HG03571 (cell line): ENCODE results near the gene REG1B.
"Not testable (repeated sequence)": the region's sequence is repeated elsewhere in the genome, so short reads cannot be mapped to it uniquely, and the experiment has no call there.

Experiments used
- ATAC-seq: cut with Tn5 transposase; IDR thresholded peaks from one replicate; pipeline ENCODE4 v1.9.1; 2021; ENCODE audit not compliant: unreplicated experiment

REG1B gene

DNA sequence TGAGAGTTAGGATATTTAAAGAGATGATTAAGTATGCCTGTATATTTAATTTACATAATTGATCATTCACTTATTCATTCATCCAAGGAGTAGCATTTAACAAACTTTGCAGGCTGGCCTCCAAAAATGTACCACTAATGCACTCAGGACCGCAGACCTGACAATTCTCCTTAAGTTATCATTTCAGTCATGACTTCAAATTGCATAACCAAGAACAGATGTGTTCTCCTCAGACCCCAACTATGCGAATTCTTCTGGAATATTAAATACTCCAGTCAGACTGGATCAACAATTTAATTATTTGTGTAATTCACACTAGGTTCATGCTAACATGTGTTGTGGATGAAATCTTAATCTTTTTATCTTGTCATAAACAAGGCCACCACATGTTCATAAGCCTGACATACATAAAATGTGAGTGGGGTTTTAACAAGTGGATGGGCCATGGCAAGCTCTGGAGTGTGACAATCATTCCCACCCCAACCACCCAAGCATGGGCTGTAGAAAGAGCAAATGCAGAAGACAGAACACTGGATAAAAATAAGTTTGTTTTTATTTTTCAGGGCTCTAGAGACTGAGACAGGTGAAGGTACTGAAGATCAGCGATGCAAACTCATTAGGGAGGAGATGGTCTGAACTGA lies 3.2 kb downstream of the REG1B start:
- ATAC-seq, result no peak

DNA sequence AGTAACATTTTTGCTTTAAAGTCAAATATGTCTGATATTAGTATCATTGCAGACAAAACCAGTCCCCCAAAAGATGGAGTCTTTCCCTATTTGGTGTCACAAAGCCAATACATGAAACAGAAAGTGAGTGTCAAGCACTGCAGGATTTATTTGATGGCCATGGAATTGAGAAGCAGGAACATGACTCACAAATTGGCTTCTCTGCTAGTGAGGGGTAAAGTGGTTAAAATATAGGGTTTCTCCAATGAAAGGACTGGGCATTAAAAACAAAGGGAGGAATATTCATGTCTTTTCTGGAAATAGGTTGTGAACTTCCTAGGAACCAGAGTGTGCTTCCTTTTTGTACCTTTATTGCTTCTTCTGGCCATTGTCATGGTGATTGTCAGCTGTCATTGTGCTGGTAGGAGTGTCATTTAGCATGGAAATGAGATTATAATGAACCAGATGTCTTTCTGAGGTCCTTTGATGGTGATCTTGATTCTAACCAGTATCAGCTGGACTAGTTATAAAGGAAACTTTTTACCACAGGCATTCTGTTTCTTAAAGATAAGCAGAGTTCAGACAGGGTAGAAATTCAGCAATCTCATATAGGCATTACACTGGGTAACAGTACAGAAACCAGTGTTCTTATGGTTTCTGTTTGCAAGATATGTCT lies 4.1 kb downstream of the REG1B start:
- no peak for ATAC-seq

DNA sequence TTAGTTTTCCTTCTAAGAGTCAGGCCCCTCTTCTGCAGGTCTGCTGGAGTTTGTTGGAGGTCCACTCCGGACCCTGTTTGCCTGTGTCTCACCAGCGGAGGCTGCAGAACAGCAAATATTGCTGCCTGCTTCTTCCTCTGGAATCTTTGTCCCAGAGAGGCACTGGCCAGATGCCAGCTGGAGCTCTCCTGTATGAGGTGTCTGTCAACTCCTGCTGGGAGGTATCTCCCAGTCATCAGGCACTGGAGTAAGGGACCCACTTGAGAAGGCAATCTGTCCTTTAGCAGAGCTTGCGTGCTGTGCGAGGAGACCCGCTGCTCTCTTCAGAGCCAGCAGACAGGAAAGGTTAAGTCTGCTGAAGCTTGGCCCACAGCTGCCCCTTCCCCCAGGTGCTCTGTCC lies 4.8 kb downstream of the REG1B start:
- no peak for ATAC-seq

DNA sequence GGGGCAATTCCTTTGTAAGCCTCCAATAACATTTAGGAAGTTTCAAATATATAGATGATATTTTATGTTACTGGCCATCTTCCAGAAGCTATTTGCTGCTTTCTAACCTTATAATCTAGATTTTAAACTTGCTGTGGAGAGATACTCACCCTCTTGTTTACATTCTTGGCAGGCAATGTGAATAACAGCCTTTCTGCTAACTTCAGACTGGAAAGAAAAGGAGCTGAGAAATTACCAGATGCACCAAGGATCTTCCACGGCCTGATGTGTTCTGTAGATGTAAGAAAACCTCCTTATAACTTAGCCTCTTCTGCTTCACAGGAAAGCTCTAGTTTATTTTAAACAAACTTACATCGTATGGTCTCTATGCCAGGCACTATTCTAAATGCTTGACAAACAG lies 16.7 kb downstream of the REG1B start:
- no peak for ATAC-seq

DNA sequence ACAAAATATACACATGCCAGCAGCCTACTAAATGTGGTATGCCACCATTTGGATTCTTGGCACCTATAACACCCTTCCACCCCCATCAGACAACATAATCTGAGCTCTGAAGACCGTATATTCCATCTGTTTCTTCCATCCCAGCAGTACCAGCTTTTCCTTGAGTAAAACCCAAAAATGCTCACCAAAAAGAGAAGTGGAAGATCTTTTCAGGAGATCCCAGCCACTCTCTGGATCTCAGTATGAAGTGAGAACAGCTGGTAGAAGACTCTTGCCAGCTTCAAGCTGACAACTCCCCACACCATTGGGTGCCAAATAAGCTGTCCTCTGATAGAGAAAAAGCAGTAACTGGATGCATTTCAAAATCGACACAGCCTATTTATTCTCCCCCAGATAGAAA lies 22.6 kb downstream of the REG1B start:
- no peak for ATAC-seq

DNA sequence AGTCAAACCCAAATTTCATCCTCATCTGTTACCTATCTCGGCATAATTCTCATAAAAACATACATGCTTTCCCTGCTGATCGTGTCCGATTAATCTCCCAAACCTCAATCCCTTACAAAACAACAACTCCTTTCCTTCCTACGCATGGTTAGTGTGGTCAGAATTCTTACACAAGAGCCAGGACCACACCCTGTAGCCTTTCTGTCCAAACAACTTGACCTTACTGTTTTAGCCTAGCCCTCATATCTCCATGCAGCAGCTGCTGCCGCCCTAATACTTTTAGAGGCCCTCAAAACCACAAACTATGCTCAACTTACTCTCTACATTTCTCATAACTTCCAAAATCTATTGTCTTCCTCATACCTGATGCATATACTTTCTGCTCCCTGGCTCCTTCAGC lies 33.0 kb downstream of the REG1B start:
- not testable (repeated sequence) for ATAC-seq

DNA sequence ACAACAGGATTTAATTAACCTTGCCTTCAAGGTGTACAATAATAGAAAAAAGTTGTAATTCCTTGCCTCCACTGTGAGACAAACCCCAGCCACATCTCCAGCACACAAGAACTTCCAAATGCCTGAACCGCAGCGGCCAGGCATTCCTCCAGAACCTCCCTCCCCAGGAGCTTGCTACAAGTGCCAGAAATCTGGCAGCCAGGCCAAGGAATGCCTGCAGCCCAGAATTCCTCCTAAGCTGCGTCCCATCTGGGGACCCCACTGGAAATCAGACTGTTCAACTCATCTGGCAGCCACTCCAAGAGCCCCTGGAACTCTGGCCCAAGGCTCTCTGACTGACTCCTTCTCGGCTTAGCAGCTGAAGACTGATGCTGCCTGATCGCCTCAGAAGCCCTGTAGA lies 34.3 kb downstream of the REG1B start:
- ATAC-seq, result not testable (repeated sequence)

DNA sequence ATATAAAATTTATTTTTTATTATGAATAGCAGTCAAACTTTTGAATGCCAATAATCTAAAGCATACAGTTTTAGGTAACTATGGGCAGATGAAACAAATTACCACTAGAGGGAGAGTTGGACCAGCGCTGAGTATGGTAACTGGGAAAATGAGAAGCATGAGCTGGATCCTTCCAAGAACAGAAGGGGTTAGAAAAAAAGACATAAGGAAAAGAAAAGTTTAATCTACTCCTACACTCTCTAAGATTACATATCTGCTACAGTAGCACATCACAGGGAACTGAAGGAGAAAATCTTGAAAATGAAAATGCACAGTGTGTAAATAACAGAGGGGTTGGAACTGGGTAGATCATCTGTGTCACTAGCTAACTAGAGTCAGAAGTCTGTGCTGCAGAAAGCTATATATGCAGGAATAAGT lies 46.8 kb downstream of the REG1B start:
- ATAC-seq, result no peak

DNA sequence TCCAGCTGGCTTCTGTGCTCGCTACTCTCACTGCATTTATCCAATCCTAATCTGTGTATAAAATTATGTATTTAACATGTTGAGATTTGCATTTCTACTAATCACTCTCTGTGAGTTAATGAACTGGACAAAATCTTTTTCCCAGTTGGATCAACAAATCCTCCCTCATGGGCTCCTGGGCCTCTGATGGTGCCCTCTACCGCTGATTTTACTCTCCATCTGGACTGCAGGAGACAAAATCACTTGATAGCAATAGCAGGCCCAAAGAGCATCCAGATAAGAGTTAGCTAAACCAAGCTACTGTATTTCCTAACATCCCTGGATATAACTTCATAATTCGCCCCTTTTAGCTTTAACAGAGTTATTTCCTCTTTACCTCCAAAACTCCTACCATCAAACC lies 47.8 kb downstream of the REG1B start:
- ATAC-seq, result no peak
